SK-N-SH treated with all-trans-retinoic acid at 6 μM for 48 hours (cell line): ENCODE measurements around the gene SCYGR3.

Experiments used
- ARNTL ChIP-seq: fragments of 450-650 bp; formaldehyde crosslinking; IDR thresholded peaks from 2 replicates; pipeline ENCODE4 v1.5.0; 2020; ENCODE audit warnings: low read depth, mild to moderate bottlenecking, moderate library complexity, borderline replicate concordance
- CREB5 ChIP-seq: fragments of 250-450 bp; sonication (Bioruptor Pico); IDR thresholded peaks from 2 replicates; pipeline ENCODE4 v1.5.1; 2020; ENCODE audit warnings: low read depth, mild to moderate bottlenecking, moderate library complexity
- PATZ1 ChIP-seq: fragments of 250-450 bp; sonication (Bioruptor Pico); IDR thresholded peaks from 2 replicates; pipeline ENCODE4 v1.8.0; 2020; ENCODE audit warnings: mild to moderate bottlenecking, moderate library complexity, borderline replicate concordance
- PPARA ChIP-seq: fragments of 250-450 bp; sonication (Bioruptor Pico); IDR thresholded peaks from 2 replicates; pipeline ENCODE4 v1.5.0; 2020; ENCODE audit warnings: mild to moderate bottlenecking, borderline replicate concordance
- RARB ChIP-seq: fragments of 250-450 bp; sonication (Bioruptor Pico); IDR thresholded peaks from 2 replicates; pipeline ENCODE4 v1.8.0; 2021; ENCODE audit warnings: mild to moderate bottlenecking, moderate library complexity
- TOX ChIP-seq: fragments of 250-450 bp; sonication (Bioruptor Pico); IDR thresholded peaks from 2 replicates; pipeline ENCODE4 v1.8.0; 2021; ENCODE audit warnings: mild to moderate bottlenecking, moderate library complexity, borderline replicate concordance
- ZC3H10 ChIP-seq: fragments of 250-450 bp; sonication (Bioruptor Pico); IDR thresholded peaks from 2 replicates; pipeline ENCODE4 v1.5.1; 2021; ENCODE audit warnings: mild to moderate bottlenecking, moderate library complexity
- ZFP30 ChIP-seq: fragments of 450-650 bp; formaldehyde crosslinking; IDR thresholded peaks from 2 replicates; pipeline ENCODE4 v1.5.0; 2022; ENCODE audit warnings: mild to moderate bottlenecking, moderate library complexity
- ZNF70 ChIP-seq: fragments of 450-650 bp; formaldehyde crosslinking; IDR thresholded peaks from 2 replicates; pipeline ENCODE4 v1.5.0; 2020; ENCODE audit warnings: mild to moderate bottlenecking, moderate library complexity

GRCh38 chr2:227592694-227593387 is 21.8 kb downstream of the SCYGR3 start:
- TF ChIP-seq RARB (CRISPR knock-in tag) = no peak
- no peak for TF ChIP-seq ARNTL
- TF ChIP-seq PPARA (CRISPR knock-in tag) = no peak
- TF ChIP-seq CREB5 (CRISPR knock-in tag) = no peak
- TF ChIP-seq TOX (CRISPR knock-in tag) = no peak
- no peak for TF ChIP-seq ZC3H10 (CRISPR knock-in tag)
- TF ChIP-seq PATZ1 (CRISPR knock-in tag) = no peak
- TF ChIP-seq ZFP30 (CRISPR knock-in tag) = no peak
- no peak for TF ChIP-seq ZNF70
